Measurements from ENCODE around the gene MRPL52.

- TF ChIP-seq CTCF (IDR thresholded peaks at IDR 0.05) (no peak), POLR2A (IDR thresholded peaks at IDR 0.05) (no peak), POLR2AphosphoS5 (IDR thresholded peaks at IDR 0.05) (no peak)
Measured at GRCh38 chr14:22780941-22781300, 48.8 kb upstream of the MRPL52 start.
